ENCODE data around the gene GREM1. TPM values are rescaled to one million over a fixed set of nuclear protein-coding genes. Genes with fewer than 3 reads are reported as not detected.

GREM1 gene
- total and polyA plus RNA-seq, 2 of the 8 experiments (the other 6 are each of a cell fraction or from before 2014, with no cell fraction given) = 0.12 to 1.1 TPM

DNA sequence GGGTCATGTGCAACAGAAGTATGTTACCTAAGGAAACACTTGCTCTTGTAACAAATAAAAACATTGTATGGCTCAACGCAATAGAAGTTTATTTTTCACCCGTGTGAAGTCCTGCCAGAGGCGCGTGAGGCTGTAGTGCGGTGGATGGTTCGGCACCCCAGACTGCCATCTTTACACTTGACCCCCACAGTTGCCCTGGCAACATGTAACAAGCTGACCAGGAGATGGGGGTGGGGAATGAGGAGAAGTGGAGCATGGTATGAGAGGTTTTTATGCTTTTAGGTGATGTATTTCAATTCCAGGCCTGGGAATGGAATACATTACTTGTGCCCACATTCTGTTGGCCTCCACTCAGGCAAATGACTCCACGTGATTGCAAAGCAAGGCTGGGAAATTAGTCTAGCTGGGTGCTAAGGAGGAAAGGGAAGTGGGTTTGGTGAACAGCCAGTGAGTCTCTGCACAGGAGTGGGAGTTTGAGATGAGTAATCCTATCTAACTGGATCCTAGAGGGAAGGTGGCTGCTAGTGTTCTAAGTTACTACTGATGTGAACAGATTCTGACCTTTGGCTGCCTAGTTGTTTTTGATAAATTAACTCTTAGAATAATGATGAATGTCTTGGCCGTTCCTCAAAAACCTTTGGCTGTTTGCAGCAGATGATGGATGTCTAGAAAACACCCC is 33.8 kb upstream of the GREM1 start:
- Histone ChIP-seq H2BK15ac (ENCODE audit: low read length) (no peak overlapping the region), H2BK20ac (ENCODE audit: low read length) (no peak overlapping the region), H3K9me3 (ENCODE audit: insufficient read depth in 2 of 2, low read depth in 1 of 2, low read length in 1 of 2) (no peaks in the 10 kb centered on the region), H4K91ac (replicated peaks; ENCODE audit: insufficient read length, low read length) (no peak overlapping the region), H3K23me2 (ENCODE audit: low read depth, low read length) (no peaks in the 10 kb centered on the region), H4K20me1 (replicated peaks in 1 of 2; ENCODE audit: control insufficient read depth in 1 of 2, insufficient read depth in 2 of 2, low read length in 2 of 2) (no peaks in the 10 kb centered on the region), H3K23ac (ENCODE audit: insufficient read length) (no peak overlapping the region), H3K18ac (ENCODE audit: extremely low read depth, low read length) (no peak overlapping the region), H3K4me1 (replicated peaks in 1 of 4; ENCODE audit: control insufficient read depth in 3 of 4, insufficient read depth in 4 of 4, low read length in 3 of 4) (no peaks in the 10 kb centered on the region; a peak in 1 of 7 replicates), H3K9ac (replicated peaks in 1 of 4; ENCODE audit: extremely low read depth in 1 of 4, low read depth in 3 of 4, low read length in 3 of 4) (no peak overlapping the region), H3K79me2 (ENCODE audit: control insufficient read depth in 1 of 2, insufficient read depth in 2 of 2, low read length in 2 of 2) (no peaks in the 10 kb centered on the region), H2BK120ac (replicated peaks; ENCODE audit: low read depth, low read length) (no peak overlapping the region), H3K27me3 (replicated peaks in 1 of 4; ENCODE audit: control insufficient read depth in 3 of 4, extremely low read depth in 1 of 4, insufficient read depth in 3 of 4, low read length in 3 of 4) (no peaks in the 10 kb centered on the region), H4K5ac (ENCODE audit: insufficient read length, low read depth, low read length) (no peak overlapping the region), H3K36me3 (ENCODE audit: control insufficient read depth in 2 of 4, insufficient read depth in 4 of 4, low read length in 3 of 4) (no peaks in the 10 kb centered on the region), H2AK5ac (ENCODE audit: low read depth, low read length) (no peak overlapping the region), H3K4ac (replicated peaks; ENCODE audit: insufficient read length, low read depth, low read length) (peak overlapping the region; percentile 19), H2BK5ac (ENCODE audit: low read depth, low read length) (no peak overlapping the region), H3K4me2 (ENCODE audit: insufficient read depth in 1 of 2, low read depth in 2 of 2, low read length in 2 of 2) (no peak overlapping the region), H3K4me3 (ENCODE audit: extremely low read depth in 1 of 4, insufficient read depth in 2 of 4, low read depth in 3 of 4, low read length in 4 of 4) (no peak overlapping the region), H3K27ac (ENCODE audit: low read depth, low read length) (no peak overlapping the region), H3K79me1 (ENCODE audit: low read depth, low read length) (no peaks in the 10 kb centered on the region), H4K8ac (ENCODE audit: extremely low read depth, insufficient read depth, low read length) (no peak overlapping the region), H3K14ac (ENCODE audit: insufficient read length) (no peak overlapping the region), H2AFZ (ENCODE audit: low read length) (no peak overlapping the region), H3K56ac (replicated peaks; ENCODE audit: insufficient read length, low read depth, low read length) (no peak overlapping the region), H2BK12ac (ENCODE audit: low read depth, low read length) (no peak overlapping the region)
- WGBS, 2 experiments (ENCODE audit: extremely low coverage in 1 of 2, insufficient coverage in 1 of 2, insufficient read length in 1 of 2, insufficient replicate concordance in 2 of 2, low coverage in 1 of 2, low lambda C conversion rate in 2 of 2, missing lambda C conversion rate in 1 of 2) = 91% methylated on average over 8 of the region's 8 CpGs; no CpG with 5 or more reads in 1 of the 2 experiments
- TF ChIP-seq SIRT6 (IDR thresholded peaks at IDR 0.05; ENCODE audit: low read length) = no peak
- TF ChIP-seq, protein P1, sequence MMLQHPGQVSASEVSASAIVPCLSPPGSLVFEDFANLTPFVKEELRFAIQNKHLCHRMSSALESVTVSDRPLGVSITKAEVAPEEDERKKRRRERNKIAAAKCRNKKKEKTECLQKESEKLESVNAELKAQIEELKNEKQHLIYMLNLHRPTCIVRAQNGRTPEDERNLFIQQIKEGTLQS (IDR thresholded peaks at IDR 0.05; ENCODE audit: insufficient read depth, low read depth, low read length) = no peak
- TF ChIP-seq CHD1 (IDR thresholded peaks at IDR 0.05; ENCODE audit: low read depth, low read length) = no peak
- TF ChIP-seq EZH2 (IDR thresholded peaks at IDR 0.05; ENCODE audit: low read depth, low read length, severe bottlenecking) = no peak
- TF ChIP-seq BRCA1 (IDR thresholded peaks at IDR 0.05; ENCODE audit: low read depth, low read length) = no peak
- TF ChIP-seq KDM5A (IDR thresholded peaks at IDR 0.05; ENCODE audit: low read length) = no peak
- no peak for TF ChIP-seq CBX5 (IDR thresholded peaks at IDR 0.05; ENCODE audit: low read depth, low read length)
- TF ChIP-seq KDM1A (IDR thresholded peaks at IDR 0.05; ENCODE audit: borderline replicate concordance, low read length) = no peak
- TF ChIP-seq TAF1 (IDR thresholded peaks at IDR 0.05; ENCODE audit: low read depth, low read length) = no peak
- TF ChIP-seq NANOG (IDR thresholded peaks at IDR 0.05; ENCODE audit: insufficient read depth, low read depth, low read length, poor library complexity, severe bottlenecking) = no peak
- TF ChIP-seq GABPA (IDR thresholded peaks at IDR 0.05; ENCODE audit: borderline replicate concordance, insufficient read depth, low read length) = no peak
- no peak for TF ChIP-seq POU5F1 (IDR thresholded peaks at IDR 0.05; ENCODE audit: low read depth, low read length)
- no peak for TF ChIP-seq YY1 (IDR thresholded peaks at IDR 0.05; ENCODE audit: low read depth, low read length)
- DNase-seq (ENCODE audit: low read depth in 1 of 2, low spot score in 2 of 2) (no peak), FAIRE-seq (no peak)
- ChIA-PET POLR2A (ENCODE audit: partially characterized antibody) (interaction anchor here (1.0 kb wide), 1 partner anchor 9 kb away, joined by 4 read pairs; no protein-coding TSS in a partner anchor), CTCF (ENCODE audit: partially characterized antibody) (interaction anchor here (1.3 to 2.0 kb wide), 3 partner anchors 8 to 30 kb away, joined by 3 to 6 read pairs (median 5); no protein-coding TSS in a partner anchor)

Data from H1 (cell line).